Naive B cell (primary cell): ENCODE measurements around the gene DOCK2. TPM values are rescaled to one million over a fixed set of nuclear protein-coding genes. Genes with fewer than 3 reads are reported as not detected.
"Not testable (repeated sequence)": the region's sequence is repeated elsewhere in the genome, so short reads cannot be mapped to it uniquely, and the experiment has no call there.

Source experiments
- ATAC-seq, 2 donors: fragments of 150-1000 bp; cut with Tn5 transposase; 2 replicates each; pipeline ENCODE4 v1.10.0; 2021; ENCODE audit warnings: low read depth in 2 of 2, mild to moderate bottlenecking in 2 of 2, moderate library complexity in 2 of 2
- DNase-seq: peaks from one replicate; pipeline ENCODE4 v3.0.0; 2022
- H3K27ac Mint-ChIP-seq, 6 donors: one replicate each; pipeline ENCODE4 v1.8.0; 2020 to 2022; ENCODE audit warnings: mild to moderate bottlenecking in 6 of 6, mixed read lengths in 6 of 6, moderate library complexity in 5 of 6, inconsistent platforms in 2 of 6
- H3K27me3 Mint-ChIP-seq, 3 donors: one replicate each; pipeline ENCODE4 v1.8.0; 2021 to 2022; ENCODE audit warnings: mixed read lengths in 3 of 3, mild to moderate bottlenecking in 1 of 3
- H3K36me3 Mint-ChIP-seq, 2 donors: one replicate each; pipeline ENCODE4 v1.8.0; 2020 to 2022; ENCODE audit warnings: mixed read lengths in 2 of 2, inconsistent platforms in 1 of 2, mild to moderate bottlenecking in 1 of 2
- H3K4me1 Mint-ChIP-seq, 3 donors: one replicate each; pipeline ENCODE4 v1.8.0; 2020 to 2022; ENCODE audit warnings: mixed read lengths in 3 of 3, inconsistent platforms in 1 of 3, mild to moderate bottlenecking in 1 of 3, moderate library complexity in 1 of 3
- H3K4me3 Mint-ChIP-seq, 8 donors: one replicate each; pipeline ENCODE4 v1.8.0; 2020 to 2022; ENCODE audit warnings: mild to moderate bottlenecking in 8 of 8, mixed read lengths in 8 of 8, moderate library complexity in 8 of 8, inconsistent platforms in 2 of 8
- H3K9me3 Mint-ChIP-seq, 7 donors: one replicate each; pipeline ENCODE4 v1.8.0; 2020 to 2022; ENCODE audit warnings: mixed read lengths in 7 of 7, mild to moderate bottlenecking in 5 of 7, inconsistent platforms in 2 of 7, moderate library complexity in 1 of 7
- polyA plus RNA-seq, 6 donors: library from polyadenylated mRNA; unstranded; fragments of 300-500 nt; fragmentation: Illumina TruSeq; gene quantifications; one replicate each; pipeline ENCODE4 v1.2.3, GENCODE V29; 2021; ENCODE audit warnings: low read depth in 6 of 6

DOCK2 gene
- polyA plus RNA-seq, 6 donors from 2014 or later, result 62.1 to 165 (median 106) TPM

DNA sequence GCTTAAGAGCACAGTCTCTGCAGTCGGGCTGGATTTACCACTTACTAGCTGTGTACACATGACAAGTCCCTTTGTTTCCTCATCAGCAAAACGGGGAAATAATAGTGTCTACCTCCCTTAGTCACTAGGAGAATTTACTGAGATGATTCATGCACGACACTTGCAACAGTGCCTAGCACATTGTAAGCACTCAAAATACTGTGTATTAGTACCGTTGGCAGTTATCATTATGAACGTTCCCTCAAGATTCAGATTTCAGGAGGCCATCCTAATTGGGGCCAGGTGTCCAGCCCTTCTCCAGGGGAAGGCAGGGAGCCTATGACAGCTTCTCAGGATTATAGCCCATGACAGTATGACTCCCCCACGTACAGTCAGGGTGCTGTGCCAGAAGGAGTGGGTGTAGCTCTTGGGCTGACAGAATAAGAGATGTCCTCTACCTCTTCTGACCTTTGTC, 164.3 kb downstream of the DOCK2 start:
- Mint-ChIP-seq H3K27ac (no peak overlapping the region), H3K9me3 (no peaks in the 10 kb centered on the region), H3K27me3 (no peaks in the 10 kb centered on the region), H3K36me3 (peaks cover 10 to 44% of the 10 kb centered on the region in 2 donors), H3K4me3 (no peak overlapping the region), H3K4me1 (peaks cover 22 to 32% (median 31%) of the 10 kb centered on the region in 3 donors)
- DNase-seq (no peak), ATAC-seq (no peak)

DNA sequence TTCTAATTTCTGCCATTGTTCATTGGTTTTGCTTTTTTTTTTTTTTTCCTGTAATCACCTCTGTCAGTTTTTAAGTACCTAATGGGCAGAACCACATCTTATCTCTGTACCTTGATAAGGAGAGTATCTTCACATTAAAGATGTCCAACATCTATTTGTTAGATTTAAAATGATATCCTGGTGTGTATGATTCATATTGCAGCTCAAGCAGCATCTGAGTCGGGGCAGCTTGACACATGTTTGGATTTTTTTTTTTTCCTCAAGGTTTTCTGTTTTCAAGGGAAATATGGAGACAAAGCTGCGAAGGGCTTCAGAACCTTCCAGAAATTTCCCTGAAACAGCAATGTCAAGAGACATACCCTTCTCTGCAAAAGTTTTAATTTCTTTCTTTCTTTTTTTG, 164.7 kb downstream of the DOCK2 start:
- Mint-ChIP-seq H3K27ac (no peak overlapping the region), H3K36me3 (peaks cover 6 to 40% of the 10 kb centered on the region in 2 donors), H3K4me1 (peaks cover 18 to 31% (median 28%) of the 10 kb centered on the region in 3 donors), H3K27me3 (no peaks in the 10 kb centered on the region), H3K9me3 (no peaks in the 10 kb centered on the region), H3K4me3 (no peak overlapping the region)
- DNase-seq, result no peak
- no peak for ATAC-seq

DNA sequence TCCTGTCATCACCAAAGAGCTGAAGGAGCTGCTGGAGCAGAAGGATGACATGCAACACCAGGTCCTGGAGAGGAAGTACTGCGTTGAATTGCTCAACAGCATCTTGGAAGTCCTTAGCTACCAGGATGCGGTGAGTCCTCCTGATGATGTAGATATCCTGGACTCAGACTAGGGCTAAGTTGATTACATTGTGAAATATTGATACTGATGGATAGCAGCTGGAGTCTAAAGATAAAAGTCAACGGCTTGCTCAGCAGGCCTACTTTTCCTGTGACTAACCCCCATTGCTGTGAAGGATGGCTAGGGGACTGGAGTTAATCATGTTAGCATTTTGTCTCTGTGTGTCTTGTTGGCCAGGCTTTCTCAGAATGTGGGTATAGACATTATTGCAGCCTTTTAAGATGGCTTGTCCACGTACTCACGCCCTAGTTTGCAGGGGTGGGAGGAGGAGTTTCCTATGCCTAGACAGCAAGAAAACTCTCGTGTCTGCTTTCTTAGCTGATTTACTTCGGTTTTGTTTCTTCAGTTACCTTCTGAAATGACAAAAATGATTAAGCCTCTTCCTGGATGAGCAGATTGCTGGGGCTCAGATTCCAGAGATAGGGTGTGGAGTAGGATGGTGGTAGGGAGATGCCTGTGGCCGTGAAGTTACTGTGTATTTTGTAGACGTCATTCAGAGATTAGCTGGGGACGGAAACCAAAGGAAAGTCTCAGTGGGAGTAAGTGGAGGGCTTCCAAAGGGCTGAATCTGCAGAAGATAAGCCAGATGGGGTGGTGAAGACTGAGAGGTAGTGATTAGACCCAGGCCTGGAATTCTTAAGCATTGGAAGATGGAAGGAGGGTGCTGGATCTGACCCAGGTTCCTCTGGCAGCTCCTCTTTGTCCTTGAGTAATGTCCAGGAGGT, 166.3 kb downstream of the DOCK2 start:
- DNase-seq (no peak), ATAC-seq (no peak)
- Mint-ChIP-seq H3K36me3 (peaks cover 0 to 35% of the 10 kb centered on the region in 2 donors), H3K27me3 (no peaks in the 10 kb centered on the region), H3K4me1 (peaks cover 14 to 31% (median 27%) of the 10 kb centered on the region in 3 donors), H3K4me3 (no peak overlapping the region), H3K27ac (peak overlapping the region in 2 of 6 donors; percentile 1 to 79), H3K9me3 (no peaks in the 10 kb centered on the region)

DNA sequence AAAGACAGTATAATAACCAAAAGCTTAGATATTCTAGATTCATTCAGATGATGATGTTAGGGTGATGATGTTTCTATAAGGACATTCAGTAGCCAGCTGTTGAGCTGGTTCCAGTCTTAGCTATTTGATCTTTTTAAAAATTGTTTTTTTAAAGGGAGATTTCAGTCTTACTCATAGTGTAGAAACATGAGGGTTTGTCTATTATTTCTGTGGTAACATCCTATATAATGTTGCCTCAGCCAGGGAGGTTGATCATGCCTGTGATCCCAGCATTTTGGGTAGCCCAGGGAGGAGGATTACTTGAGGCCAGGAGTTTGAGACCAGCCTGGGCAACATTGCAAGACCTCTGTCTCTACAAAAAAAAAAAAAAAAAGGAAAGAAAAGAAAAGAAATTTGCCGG, 167.8 kb downstream of the DOCK2 start:
- peaks cover 22 to 33% (median 30%) of the 10 kb centered on the region in 3 donors for H3K4me1 Mint-ChIP-seq
- H3K36me3 Mint-ChIP-seq, result peaks cover 9 to 38% of the 10 kb centered on the region in 2 donors
- DNase-seq (no peak), ATAC-seq (no peak)
- H3K9me3 Mint-ChIP-seq, result no peaks in the 10 kb centered on the region
- H3K4me3 Mint-ChIP-seq, result peak overlapping the region in 1 of 8 donors; percentile 72
- no peaks in the 10 kb centered on the region for H3K27me3 Mint-ChIP-seq
- peak overlapping the region in 3 of 6 donors; percentile 69 to 85 (median 73) for H3K27ac Mint-ChIP-seq

DNA sequence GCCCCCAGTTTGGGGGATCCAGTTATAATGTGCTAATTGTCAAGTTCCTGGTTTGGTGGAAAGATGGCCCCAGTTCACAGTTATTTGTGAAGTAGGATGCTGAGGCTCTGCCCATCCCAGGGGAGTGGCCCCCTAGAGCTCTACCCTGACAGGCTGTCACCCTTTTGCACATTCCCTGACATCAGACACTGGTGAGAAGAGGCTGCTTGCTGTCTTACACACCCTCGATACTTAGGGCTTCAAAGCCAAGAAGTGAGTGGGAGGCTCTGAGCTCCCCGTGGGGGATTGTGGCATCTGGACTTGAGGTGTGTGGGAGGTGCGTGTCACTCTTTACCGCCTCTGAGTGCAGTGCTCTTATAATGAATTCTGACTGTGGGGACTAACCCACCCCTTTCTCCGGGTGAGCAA, 168.5 kb downstream of the DOCK2 start:
- H3K4me3 Mint-ChIP-seq, result peak overlapping the region in 2 of 8 donors; percentile 23 to 39
- DNase-seq, result peak; percentile 4
- ATAC-seq, result peak; percentile 56 to 68
- H3K27me3 Mint-ChIP-seq, result no peaks in the 10 kb centered on the region
- H3K36me3 Mint-ChIP-seq, result peaks cover 16 to 31% of the 10 kb centered on the region in 2 donors
- peaks cover 27 to 30% (median 30%) of the 10 kb centered on the region in 3 donors for H3K4me1 Mint-ChIP-seq
- H3K27ac Mint-ChIP-seq, result peak overlapping the region in 5 of 6 donors; percentile 21 to 91 (median 78)
- H3K9me3 Mint-ChIP-seq, result no peaks in the 10 kb centered on the region

DNA sequence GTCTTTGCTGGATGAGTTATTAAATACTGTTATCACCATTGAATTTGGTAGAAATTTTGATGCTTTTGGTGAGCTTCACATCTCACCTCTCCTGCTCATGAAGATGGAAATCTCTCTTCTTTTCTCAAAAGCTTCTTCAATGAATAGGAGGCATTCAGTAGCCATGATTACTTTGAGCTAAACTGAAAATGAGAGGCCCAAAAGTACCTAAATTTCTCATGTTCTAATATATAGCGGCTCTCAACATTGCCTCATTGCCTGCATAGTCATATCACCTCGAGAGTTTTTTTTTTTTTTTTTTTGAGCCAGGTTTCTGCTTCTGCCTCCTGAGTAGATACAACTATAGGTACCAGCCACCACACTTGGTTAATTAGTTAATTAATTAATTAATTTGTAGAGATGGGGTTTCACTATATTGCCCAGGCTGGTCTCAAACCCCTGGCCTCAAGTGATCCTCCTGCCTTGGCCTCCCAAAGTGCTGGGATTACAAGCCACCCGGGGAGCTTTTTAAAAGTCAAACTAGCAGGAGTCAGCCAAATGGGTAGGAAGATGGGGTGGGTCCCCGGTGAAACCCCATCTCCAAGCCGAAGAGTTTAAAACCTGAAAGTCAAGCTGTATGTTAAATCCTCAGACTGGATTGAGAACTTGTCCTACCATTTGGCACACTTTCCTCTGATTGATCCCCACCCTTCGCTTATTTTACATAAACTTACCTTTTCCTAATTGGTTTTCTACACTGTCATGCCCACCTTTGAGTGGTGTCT, 169.0 kb downstream of the DOCK2 start:
- Mint-ChIP-seq H3K27ac (peak overlapping the region in 5 of 6 donors; percentile 21 to 85 (median 44)), H3K4me1 (peaks cover 27 to 34% (median 30%) of the 10 kb centered on the region in 3 donors), H3K36me3 (peaks cover 16 to 29% of the 10 kb centered on the region in 2 donors), H3K27me3 (no peaks in the 10 kb centered on the region), H3K4me3 (peak overlapping the region in 2 of 8 donors; percentile 23 to 39), H3K9me3 (no peaks in the 10 kb centered on the region)
- DNase-seq, result no peak
- no peak for ATAC-seq

DNA sequence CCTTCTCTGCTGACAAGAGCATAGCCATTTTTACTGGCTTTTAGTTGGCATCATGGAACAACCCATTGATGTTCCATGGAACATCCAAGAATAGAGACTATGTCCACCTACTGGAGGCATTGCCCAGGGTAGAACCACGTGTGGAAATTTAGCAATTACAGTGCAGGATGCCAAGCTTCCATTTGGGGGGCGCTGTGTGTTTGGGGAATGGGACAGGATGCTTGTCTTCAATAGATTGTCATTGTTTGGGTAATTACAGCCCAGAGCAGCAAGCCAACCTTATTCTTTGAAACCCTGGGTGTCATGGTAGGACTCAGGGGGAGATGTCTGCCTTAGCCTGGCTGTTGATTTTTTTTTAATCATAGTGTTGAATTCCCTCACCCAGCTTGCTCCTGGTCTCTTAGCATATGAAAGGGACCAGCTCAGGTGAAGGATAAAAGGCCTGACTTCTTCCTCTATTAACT, 171.1 kb downstream of the DOCK2 start:
- no peak overlapping the region for H3K4me3 Mint-ChIP-seq
- H3K27ac Mint-ChIP-seq, result peak overlapping the region in 1 of 6 donors; percentile 14
- H3K27me3 Mint-ChIP-seq, result no peaks in the 10 kb centered on the region
- H3K36me3 Mint-ChIP-seq, result peaks cover 18 to 32% of the 10 kb centered on the region in 2 donors
- ATAC-seq (no peak), DNase-seq (no peak)
- peaks cover 27 to 34% (median 31%) of the 10 kb centered on the region in 3 donors for H3K4me1 Mint-ChIP-seq
- H3K9me3 Mint-ChIP-seq, result no peaks in the 10 kb centered on the region

DNA sequence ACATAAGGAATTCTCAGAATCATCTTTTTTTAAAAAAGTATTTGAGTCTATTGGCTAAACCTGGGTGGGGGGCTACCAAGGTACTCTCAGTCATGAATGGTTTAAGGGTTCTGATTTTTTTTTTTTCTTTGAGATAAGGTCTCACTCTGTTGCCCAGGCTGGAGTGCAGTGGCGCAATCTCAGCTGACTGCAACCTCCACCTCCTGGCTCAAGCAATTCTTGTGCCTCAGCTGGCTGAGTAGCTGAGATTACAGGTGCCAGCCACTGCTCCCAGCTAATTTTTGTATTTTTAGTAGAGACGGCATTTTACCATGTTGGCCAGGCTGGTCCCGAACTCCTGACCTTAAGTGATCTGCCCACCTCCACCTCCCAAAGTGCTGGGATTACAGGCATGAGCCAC, 171.8 kb downstream of the DOCK2 start:
- H3K36me3 Mint-ChIP-seq, result peaks cover 18 to 39% of the 10 kb centered on the region in 2 donors
- H3K4me1 Mint-ChIP-seq, result peaks cover 27 to 29% (median 28%) of the 10 kb centered on the region in 3 donors
- H3K9me3 Mint-ChIP-seq, DNase-seq, H3K27me3 Mint-ChIP-seq, H3K4me3 Mint-ChIP-seq, ATAC-seq: not testable (repeated sequence)
- peak overlapping the region in 2 of 6 donors; percentile 11 to 67 for H3K27ac Mint-ChIP-seq

DNA sequence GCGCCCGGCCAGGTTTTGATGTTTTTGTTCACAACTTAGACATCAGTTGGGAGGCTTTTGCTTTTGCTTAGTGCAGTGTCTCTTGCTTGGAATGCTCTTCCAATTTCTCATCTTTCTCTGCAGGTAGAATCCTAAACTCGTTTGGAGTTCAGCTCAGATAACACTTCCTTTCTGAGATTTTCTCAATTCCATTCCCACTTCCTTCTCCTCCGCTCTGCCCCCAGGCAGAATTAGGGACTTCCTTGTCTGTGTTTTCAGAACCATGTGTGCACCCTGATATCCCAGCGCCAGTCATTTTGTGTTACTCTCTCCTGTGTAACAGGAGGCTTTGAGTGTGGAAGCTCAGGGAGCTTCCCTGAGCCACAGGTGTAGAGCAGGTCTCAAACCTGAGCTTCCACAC, 172.2 kb downstream of the DOCK2 start:
- Mint-ChIP-seq H3K27ac (peak overlapping the region in 3 of 6 donors; percentile 9 to 92 (median 67)), H3K36me3 (peaks cover 18 to 43% of the 10 kb centered on the region in 2 donors), H3K4me1 (peaks cover 24 to 27% (median 25%) of the 10 kb centered on the region in 3 donors), H3K4me3 (peak overlapping the region in 1 of 8 donors; percentile 5), H3K27me3 (no peaks in the 10 kb centered on the region), H3K9me3 (no peaks in the 10 kb centered on the region)
- ATAC-seq, result no peak
- no peak for DNase-seq

DNA sequence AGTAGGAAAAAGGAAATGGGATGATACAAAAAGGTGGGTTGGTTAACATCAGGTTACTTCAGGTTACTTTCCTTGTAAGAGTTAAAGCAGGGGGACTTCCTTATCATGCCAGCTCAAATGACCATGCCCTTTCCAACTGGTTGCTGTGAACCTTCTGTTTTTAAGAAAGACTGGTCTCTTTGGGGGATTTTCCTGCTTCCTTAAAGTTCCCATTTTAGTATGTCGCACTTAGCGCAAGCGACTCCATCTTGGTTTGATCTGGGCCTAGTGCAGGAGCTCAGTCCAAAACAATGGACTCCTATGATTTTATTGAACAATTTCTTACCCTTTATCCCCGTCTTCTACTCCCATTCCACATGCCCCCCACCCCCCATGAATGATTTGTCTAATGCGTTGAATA, 173.4 kb downstream of the DOCK2 start:
- Mint-ChIP-seq H3K4me3 (no peak overlapping the region), H3K27ac (peak overlapping the region in 1 of 6 donors; percentile 47), H3K4me1 (peaks cover 12 to 18% (median 15%) of the 10 kb centered on the region in 3 donors), H3K27me3 (no peaks in the 10 kb centered on the region), H3K36me3 (peaks cover 18 to 46% of the 10 kb centered on the region in 2 donors), H3K9me3 (no peaks in the 10 kb centered on the region)
- no peak for ATAC-seq
- DNase-seq, result no peak

DNA sequence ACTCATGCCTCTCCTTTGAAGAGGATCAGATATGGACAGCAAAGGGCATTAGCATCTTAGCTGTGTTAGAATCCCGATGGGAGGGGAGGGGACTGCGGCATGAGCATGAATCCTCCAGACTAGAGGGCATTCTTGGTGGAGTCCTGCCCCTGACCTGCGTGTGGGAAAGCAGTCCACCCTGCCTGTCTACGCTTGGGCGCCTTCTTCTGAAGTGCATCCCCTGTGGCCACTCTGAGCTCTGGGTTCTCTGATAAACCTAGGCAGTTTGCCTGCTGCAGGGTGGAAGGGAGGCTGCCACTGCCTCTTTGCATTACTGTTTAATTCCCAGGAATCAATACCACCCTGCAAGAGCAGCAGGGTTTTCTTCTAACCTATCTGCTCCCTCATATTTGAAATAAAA, 173.9 kb downstream of the DOCK2 start:
- DNase-seq (no peak), ATAC-seq (no peak)
- no peaks in the 10 kb centered on the region for H3K9me3 Mint-ChIP-seq
- H3K36me3 Mint-ChIP-seq, result peaks cover 18 to 50% of the 10 kb centered on the region in 2 donors
- H3K27me3 Mint-ChIP-seq, result no peaks in the 10 kb centered on the region
- H3K4me1 Mint-ChIP-seq, result peaks cover 7 to 18% (median 13%) of the 10 kb centered on the region in 3 donors
- peak overlapping the region in 1 of 6 donors; percentile 16 for H3K27ac Mint-ChIP-seq
- no peak overlapping the region for H3K4me3 Mint-ChIP-seq

DNA sequence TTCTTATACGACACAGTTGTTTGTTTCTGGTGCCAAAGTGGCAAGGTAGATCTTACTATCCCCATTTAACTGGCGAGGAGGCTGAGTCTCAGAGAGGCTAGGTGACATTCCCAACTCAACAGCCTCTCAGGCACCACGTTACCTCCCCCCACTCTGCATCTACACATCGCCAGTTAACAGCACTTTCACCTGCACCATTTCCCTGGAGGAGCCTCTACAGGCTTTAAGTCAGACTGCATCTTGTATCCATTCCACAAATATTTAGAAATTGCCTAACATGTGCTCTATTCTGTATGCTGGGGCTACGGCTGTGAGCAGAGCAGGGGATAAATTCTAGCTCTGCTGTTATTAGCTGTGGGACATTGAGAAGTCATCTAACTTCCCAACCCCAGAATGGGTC, 174.6 kb downstream of the DOCK2 start:
- DNase-seq, result no peak
- Mint-ChIP-seq H3K4me1 (peaks cover 6 to 22% (median 13%) of the 10 kb centered on the region in 3 donors), H3K27ac (no peak overlapping the region), H3K36me3 (peaks cover 22 to 56% of the 10 kb centered on the region in 2 donors), H3K27me3 (no peaks in the 10 kb centered on the region), H3K9me3 (no peaks in the 10 kb centered on the region), H3K4me3 (no peak overlapping the region)
- no peak for ATAC-seq

DNA sequence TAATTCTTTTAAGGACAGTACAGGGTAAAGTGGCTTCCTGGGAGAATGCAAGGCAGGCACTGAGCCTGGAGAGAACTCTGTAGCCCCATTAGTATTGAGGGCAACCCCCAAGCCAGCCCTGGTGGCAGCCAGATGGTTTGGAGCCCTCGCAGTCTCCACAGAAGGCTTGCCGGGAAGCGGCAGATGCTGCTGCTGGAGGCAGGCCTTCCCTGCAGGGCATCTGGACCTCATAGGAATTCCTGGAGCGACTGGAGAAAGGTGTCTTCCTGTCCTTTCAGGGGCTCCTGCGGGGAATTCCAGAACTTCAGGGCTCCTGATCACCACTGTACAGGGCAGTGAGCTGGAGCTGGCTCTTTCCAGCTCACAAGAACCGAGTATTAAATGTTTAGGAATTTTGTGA, 175.7 kb downstream of the DOCK2 start:
- peaks cover 33 to 67% of the 10 kb centered on the region in 2 donors for H3K36me3 Mint-ChIP-seq
- no peak for ATAC-seq
- H3K27ac Mint-ChIP-seq, result no peak overlapping the region
- no peaks in the 10 kb centered on the region for H3K9me3 Mint-ChIP-seq
- H3K4me3 Mint-ChIP-seq, result peak overlapping the region in 1 of 8 donors; percentile 47
- peaks cover 6 to 22% (median 13%) of the 10 kb centered on the region in 3 donors for H3K4me1 Mint-ChIP-seq
- DNase-seq, result no peak
- no peaks in the 10 kb centered on the region for H3K27me3 Mint-ChIP-seq
